Keratinocyte (primary cell): ENCODE data around the gene AKAP13. TPM values are rescaled to one million over a fixed set of nuclear protein-coding genes. Genes with fewer than 3 reads are reported as not detected.

Experiments used
- DNase-seq: peaks from one replicate; pipeline ENCODE4 v3.0.0-alpha.2; 2011; ENCODE audit warnings: low read depth, missing footprints, low spot score
- FAIRE-seq: peaks from 2 replicates; lab custom pipeline; 2011; peaks lifted over from hg19 to GRCh38; lab: Jason Lieb, UNC
- H2AFZ ChIP-seq: 2 replicates; pipeline ENCODE4 v1.6.0; 2012; ENCODE audit warnings: low read length, control low read depth, inconsistent platforms; ENCODE audit not compliant: control insufficient read depth
- H3K27ac ChIP-seq: 2 replicates; pipeline ENCODE4 v1.5.1; 2011; ENCODE audit warnings: low read length; ENCODE audit not compliant: control insufficient read depth, insufficient read depth
- H3K27me3 ChIP-seq: 3 replicates; pipeline ENCODE4 v1.6.0; 2011; ENCODE audit warnings: low read length; ENCODE audit not compliant: control insufficient read depth, insufficient read depth; ENCODE audit errors: extremely low read depth
- H3K36me3 ChIP-seq, 2 experiments: 2 replicates in 1 of 2; 3 replicates in 1 of 2; pipeline ENCODE4 v1.5.1; 2011; ENCODE audit warnings: low read length in 2 of 2, mild to moderate bottlenecking in 1 of 2; ENCODE audit not compliant: control insufficient read depth in 2 of 2, insufficient read depth in 2 of 2; ENCODE audit errors: extremely low read depth in 1 of 2
- H3K4me1 ChIP-seq: 3 replicates; pipeline ENCODE4 v1.5.1; 2011; ENCODE audit warnings: low read length; ENCODE audit not compliant: control insufficient read depth, insufficient read depth; ENCODE audit errors: extremely low read depth
- H3K4me2 ChIP-seq: 3 replicates; pipeline ENCODE4 v1.6.0; 2011; ENCODE audit warnings: low read depth, low read length; ENCODE audit not compliant: control insufficient read depth, insufficient read depth; ENCODE audit errors: extremely low read depth
- H3K4me3 ChIP-seq, 3 experiments: fragments of 200-600 bp in 1 of 3; sonication (generic) in 1 of 3; 2 replicates in 2 of 3; 3 replicates in 1 of 3; pipeline ENCODE4 v1.5.1; 2011 to 2016; ENCODE audit warnings: low read length in 3 of 3, mild to moderate bottlenecking in 3 of 3, control low read depth in 2 of 3, inconsistent platforms in 1 of 3, low read depth in 1 of 3, mixed read lengths in 1 of 3, mixed run types in 1 of 3, moderate library complexity in 1 of 3; ENCODE audit not compliant: control insufficient read depth in 2 of 3, insufficient read depth in 2 of 3; ENCODE audit errors: extremely low read depth in 1 of 3
- H3K79me2 ChIP-seq: 2 replicates; pipeline ENCODE4 v1.6.0; 2012; ENCODE audit warnings: low read length; ENCODE audit not compliant: control insufficient read depth, insufficient read depth
- H3K9ac ChIP-seq: 3 replicates; pipeline ENCODE4 v1.6.0; 2011; ENCODE audit warnings: low read length; ENCODE audit not compliant: control insufficient read depth, insufficient read depth; ENCODE audit errors: extremely low read depth
- H3K9me1 ChIP-seq: 3 replicates; pipeline ENCODE4 v1.6.0; 2011; ENCODE audit warnings: low read length; ENCODE audit not compliant: control insufficient read depth, insufficient read depth; ENCODE audit errors: extremely low read depth
- H3K9me3 ChIP-seq: 2 replicates; pipeline ENCODE4 v1.5.1; 2012; ENCODE audit warnings: low read depth, low read length; ENCODE audit not compliant: control insufficient read depth
- H4K20me1 ChIP-seq: 3 replicates; pipeline ENCODE4 v1.6.0; 2011; ENCODE audit warnings: low read length; ENCODE audit not compliant: control insufficient read depth, insufficient read depth; ENCODE audit errors: extremely low read depth
- EZH2 ChIP-seq: IDR thresholded peaks from one replicate; pipeline ENCODE4 v1.6.1; 2012; ENCODE audit warnings: inconsistent platforms, mild to moderate bottlenecking, low read length, moderate library complexity
- dilution Hi-C: fragments of 300-500 bp; cut with MboI; formaldehyde crosslinking; loops from one replicate; pipeline ENCODE4 v1.7.0; 2020; ENCODE audit warnings: low sequenced_read_pairs; ENCODE audit not compliant: extremely low pct_ligation_motif_present
- polyA plus RNA-seq, 5 experiments: library from polyadenylated mRNA; depleted of rRNA in 3 of 5; stranded (reverse) in 3 of 5; stranded (forward) in 1 of 5; unstranded in 1 of 5; fragments of >200 nt; gene quantifications; 1 replicate in 1 of 5; 2 replicates in 3 of 5; 3 replicates in 1 of 5; pipeline versions ENCODE4 v1.2.1 to v1.2.3, GENCODE V29; 2011 to 2012; ENCODE audit warnings: missing spikeins in 2 of 5, low read depth in 1 of 5, low replicate concordance in 1 of 5
- TF ChIP-seq, protein P1 (sequence below), 3 experiments: IDR thresholded peaks in 1 of 3; conservative IDR thresholded peaks in 1 of 3; optimal IDR thresholded peaks in 1 of 3; 2 replicates in 2 of 3; 3 replicates in 1 of 3; pipeline versions ENCODE3 to v1.5.1; 2011; ENCODE audit warnings: low read length in 3 of 3, mild to moderate bottlenecking in 3 of 3, moderate library complexity in 2 of 3, control low read depth in 1 of 3, inconsistent platforms in 1 of 3; ENCODE audit not compliant: insufficient read depth in 2 of 3; ENCODE audit errors: extremely low read depth in 1 of 3

Gene AKAP13
- polyA plus RNA-seq, 1 donor (not counting 4 experiments of a cell fraction or from before 2014, with no cell fraction given), result 16.7 TPM

DNA sequence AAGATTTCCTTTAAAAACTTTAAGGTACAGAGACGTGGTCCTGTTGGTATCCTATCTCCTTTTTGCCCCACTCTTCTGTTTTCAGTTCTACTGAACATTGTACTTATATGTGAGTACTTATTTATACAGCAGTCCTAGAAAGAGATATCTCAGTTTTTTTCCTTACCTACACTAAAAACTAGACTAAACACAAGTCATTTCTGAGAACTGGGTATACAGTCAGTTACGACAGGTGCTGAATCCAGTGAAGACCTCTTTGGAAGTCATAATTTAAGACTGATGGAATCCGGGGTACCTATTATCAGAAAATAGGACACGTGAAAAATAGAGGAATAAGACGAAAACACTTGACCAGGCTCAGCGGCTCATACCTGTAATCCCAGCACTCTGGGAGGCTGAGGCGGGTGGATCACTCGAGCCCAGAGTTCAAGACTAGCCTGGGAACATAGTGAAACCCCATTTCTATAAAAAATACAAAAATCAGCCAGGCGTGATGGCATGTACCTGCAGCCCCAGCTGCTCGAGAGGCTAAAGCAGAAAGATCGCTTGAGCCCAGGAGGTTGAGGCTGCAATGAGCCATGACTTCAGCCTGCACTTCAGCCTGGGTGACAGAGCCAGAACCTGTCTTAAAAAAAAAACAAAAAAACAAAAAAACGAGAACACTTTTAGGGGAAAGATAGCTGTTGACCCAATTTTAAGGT lies 338.0 kb downstream of the AKAP13 start:
- Histone ChIP-seq H3K36me3 (peaks cover 12 to 33% of the 10 kb centered on the region in 2 experiments), H3K9me1 (no peaks in the 10 kb centered on the region), H4K20me1 (no peaks in the 10 kb centered on the region), H3K9me3 (no peaks in the 10 kb centered on the region), H3K9ac (no peak overlapping the region), H3K4me1 (no peaks in the 10 kb centered on the region), H3K4me3 (no peak overlapping the region), H3K27me3 (no peaks in the 10 kb centered on the region), H3K79me2 (no peaks in the 10 kb centered on the region), H3K27ac (no peak overlapping the region), H2AFZ (no peak overlapping the region), H3K4me2 (no peak overlapping the region)
- no peak for DNase-seq
- dilution Hi-C loops, result no loop called here
- FAIRE-seq, result no peak
- no peak for TF ChIP-seq EZH2
- TF ChIP-seq, protein P1, sequence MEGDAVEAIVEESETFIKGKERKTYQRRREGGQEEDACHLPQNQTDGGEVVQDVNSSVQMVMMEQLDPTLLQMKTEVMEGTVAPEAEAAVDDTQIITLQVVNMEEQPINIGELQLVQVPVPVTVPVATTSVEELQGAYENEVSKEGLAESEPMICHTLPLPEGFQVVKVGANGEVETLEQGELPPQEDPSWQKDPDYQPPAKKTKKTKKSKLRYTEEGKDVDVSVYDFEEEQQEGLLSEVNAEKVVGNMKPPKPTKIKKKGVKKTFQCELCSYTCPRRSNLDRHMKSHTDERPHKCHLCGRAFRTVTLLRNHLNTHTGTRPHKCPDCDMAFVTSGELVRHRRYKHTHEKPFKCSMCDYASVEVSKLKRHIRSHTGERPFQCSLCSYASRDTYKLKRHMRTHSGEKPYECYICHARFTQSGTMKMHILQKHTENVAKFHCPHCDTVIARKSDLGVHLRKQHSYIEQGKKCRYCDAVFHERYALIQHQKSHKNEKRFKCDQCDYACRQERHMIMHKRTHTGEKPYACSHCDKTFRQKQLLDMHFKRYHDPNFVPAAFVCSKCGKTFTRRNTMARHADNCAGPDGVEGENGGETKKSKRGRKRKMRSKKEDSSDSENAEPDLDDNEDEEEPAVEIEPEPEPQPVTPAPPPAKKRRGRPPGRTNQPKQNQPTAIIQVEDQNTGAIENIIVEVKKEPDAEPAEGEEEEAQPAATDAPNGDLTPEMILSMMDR (optimal IDR thresholded peaks at IDR 0.05 in 1 of 3, IDR thresholded peaks at IDR 0.05 in 1 of 3, conservative IDR thresholded peaks at IDR 0.05 in 1 of 3; ENCODE audit: extremely low read depth in 1 of 3, insufficient read depth in 2 of 3, low read length in 3 of 3), result no peak

DNA sequence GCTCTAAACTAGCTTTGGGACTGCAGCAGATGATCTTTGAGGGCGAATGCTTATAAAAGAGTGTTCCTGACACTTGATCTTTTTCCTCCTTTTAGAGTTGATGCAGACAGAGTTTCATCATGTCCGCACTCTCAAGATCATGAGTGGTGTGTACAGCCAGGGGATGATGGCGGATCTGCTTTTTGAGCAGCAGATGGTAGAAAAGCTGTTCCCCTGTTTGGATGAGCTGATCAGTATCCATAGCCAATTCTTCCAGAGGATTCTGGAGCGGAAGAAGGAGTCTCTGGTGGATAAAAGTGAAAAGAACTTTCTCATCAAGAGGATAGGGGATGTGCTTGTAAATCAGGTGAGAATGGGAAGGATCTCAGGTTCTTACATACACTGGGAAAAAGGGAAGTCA lies 338.6 kb downstream of the AKAP13 start:
- Histone ChIP-seq H3K9me1 (no peaks in the 10 kb centered on the region), H3K9me3 (no peaks in the 10 kb centered on the region), H3K4me3 (no peak overlapping the region), H3K27ac (no peak overlapping the region), H2AFZ (no peak overlapping the region), H3K79me2 (no peaks in the 10 kb centered on the region), H4K20me1 (no peaks in the 10 kb centered on the region), H3K36me3 (peaks cover 12 to 33% of the 10 kb centered on the region in 2 experiments), H3K27me3 (no peaks in the 10 kb centered on the region), H3K4me2 (no peak overlapping the region), H3K9ac (no peak overlapping the region), H3K4me1 (no peaks in the 10 kb centered on the region)
- DNase-seq, result no peak
- FAIRE-seq, result no peak
- TF ChIP-seq EZH2, result no peak
- TF ChIP-seq, protein P1 (optimal IDR thresholded peaks at IDR 0.05 in 1 of 3, IDR thresholded peaks at IDR 0.05 in 1 of 3, conservative IDR thresholded peaks at IDR 0.05 in 1 of 3; ENCODE audit: extremely low read depth in 1 of 3, insufficient read depth in 2 of 3, low read length in 3 of 3), result no peak
- dilution Hi-C loops, result no loop called here
